ENCODE measurements around the gene ADPRHL1.
"Not testable (repeated sequence)": the region's sequence is repeated elsewhere in the genome, so short reads cannot be mapped to it uniquely, and the experiment has no call there.

The ADPRHL1 gene

DNA sequence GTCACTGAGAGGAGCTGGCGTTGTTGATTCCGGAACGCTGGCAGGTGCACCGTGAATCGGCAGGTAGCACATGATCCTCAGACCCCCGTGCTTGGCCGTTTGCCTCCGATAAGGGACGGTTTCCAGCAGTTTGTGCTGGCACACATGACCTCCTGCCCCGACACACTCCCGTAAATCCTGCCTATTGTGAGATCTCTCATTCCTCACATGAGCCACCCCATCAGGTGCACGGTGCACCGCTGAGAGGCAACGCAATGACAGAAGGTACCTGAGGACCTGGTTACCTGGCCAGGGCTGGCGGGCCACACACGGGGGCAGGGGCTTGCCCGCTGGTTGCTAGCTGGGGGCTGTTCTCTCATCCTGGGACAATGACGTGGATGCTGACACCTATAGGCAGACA is 2.1 kb upstream of the ADPRHL1 start:
- DNase-seq (ENCODE audit: low read depth in 2 of 2) = no peak

DNA sequence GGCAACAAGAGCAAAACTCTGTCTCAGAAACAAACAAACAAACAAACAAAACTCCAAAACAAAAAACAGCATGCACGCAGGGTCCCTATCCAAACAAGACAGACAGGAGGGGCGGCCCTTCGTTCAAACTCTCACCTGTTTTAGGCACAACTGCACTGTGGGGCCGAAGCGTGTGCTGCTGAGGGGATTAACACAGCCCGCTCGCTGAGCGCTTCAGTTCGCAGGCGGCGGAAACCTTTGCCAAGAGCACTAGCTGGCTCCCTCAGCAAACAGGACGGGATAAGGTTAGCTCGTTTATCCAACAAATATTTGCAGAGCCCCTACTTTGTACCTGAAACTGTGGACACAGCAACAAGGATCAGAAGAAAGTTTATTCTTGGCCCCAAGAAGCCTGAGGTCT is 1.6 kb upstream of the ADPRHL1 start:
- no peak for DNase-seq (ENCODE audit: low read depth in 2 of 2)

DNA sequence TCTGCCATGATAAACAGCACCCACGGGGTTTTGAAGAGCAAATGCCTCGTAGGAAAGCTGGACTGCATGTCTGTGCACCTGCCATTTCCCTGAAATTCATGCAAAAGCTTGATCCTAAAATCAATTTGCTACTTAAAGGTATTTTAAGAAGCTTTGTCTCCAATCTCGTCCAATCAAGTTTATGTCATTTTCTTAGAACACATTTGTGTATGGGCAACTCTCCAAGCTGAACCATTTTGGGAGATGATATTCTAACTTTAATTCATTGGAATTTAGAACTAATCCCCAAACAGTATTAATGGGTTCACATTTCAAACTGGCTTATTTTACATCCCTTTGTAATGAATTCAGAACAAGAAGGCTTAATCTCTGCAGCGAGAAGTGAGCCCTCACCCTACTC is 822 bp downstream of the ADPRHL1 start:
- DNase-seq (ENCODE audit: low read depth in 2 of 2) = no peak

DNA sequence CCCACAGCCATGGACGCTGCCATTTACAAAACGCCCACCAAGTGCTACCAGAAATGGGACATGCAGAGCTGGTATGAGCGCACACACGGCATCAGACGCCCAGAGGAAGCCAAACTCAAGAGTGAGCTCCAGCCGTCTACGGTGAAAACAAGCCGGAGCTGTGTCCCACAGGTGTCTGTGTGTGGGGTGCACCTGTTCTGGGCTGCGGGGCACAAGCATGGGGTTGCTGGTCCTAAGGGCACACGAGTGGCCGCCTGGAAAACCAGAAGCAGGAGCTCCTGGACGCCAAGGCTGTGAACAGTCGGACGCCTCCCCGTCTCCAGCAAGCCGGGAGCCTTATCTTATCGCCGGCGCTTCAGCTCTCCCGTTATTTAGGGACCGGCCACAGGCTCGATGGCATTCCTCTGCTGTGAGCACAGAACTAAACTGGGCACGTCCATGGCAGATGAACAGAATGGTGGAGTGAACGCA is 1.3 kb downstream of the ADPRHL1 start:
- DNase-seq (ENCODE audit: low read depth in 2 of 2) = no peak

DNA sequence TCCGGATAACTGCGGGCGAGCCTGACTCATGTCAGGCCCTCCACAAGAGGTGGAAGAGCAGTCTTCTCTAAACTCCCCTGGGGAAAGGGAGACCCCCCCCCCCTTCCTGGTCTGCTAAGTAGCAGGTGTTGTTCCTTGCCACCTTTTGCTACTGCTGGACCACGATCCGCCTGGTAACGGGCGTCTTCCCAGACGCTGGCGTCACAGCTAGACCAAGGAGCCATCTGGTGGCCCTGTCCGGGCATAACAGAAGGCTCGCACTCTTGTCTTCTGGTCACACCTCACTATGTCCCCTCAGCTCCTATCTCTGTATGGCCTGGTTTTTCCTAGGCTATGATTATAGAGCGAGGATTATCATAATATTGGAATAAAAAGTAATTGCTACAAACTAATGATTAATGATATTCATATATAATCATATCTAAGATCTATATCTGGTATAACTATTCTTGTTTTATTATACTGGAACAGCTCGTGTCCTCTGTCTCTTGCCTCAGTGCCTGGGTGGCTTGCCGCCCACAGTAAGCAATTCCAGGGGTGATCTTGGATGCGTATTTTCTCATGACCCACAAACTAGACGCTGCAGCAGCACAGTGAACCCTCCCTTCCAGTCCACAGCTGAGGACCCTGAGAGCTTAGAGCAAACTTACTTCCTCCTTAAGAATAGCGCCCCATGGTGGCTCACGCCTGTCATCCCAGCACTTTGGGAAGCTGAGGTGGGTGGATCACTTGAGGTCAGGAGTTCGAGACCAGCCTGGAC is 2.2 kb downstream of the ADPRHL1 start:
- not testable (repeated sequence) for DNase-seq (ENCODE audit: low read depth in 2 of 2)

DNA sequence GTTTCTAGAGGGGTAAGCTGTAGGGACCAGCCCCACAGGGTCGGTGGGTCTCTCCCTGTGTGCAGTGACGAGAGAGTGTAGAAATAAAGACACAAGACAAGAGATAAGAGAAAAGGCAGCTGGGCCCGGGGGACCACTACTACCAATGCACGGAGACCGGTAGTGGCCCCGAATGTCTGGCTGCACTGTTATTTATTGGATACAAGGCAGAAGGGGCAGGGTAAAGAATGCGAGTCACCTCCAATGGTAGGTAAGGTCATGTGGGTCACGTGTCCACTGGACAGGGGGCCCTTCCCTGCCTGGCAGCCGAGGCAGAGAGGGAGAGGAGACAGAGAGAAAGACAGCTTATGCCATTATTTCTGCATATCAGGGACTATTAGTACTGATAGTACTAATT is 2.9 kb downstream of the ADPRHL1 start:
- not testable (repeated sequence) for DNase-seq (ENCODE audit: low read depth in 2 of 2)

DNA sequence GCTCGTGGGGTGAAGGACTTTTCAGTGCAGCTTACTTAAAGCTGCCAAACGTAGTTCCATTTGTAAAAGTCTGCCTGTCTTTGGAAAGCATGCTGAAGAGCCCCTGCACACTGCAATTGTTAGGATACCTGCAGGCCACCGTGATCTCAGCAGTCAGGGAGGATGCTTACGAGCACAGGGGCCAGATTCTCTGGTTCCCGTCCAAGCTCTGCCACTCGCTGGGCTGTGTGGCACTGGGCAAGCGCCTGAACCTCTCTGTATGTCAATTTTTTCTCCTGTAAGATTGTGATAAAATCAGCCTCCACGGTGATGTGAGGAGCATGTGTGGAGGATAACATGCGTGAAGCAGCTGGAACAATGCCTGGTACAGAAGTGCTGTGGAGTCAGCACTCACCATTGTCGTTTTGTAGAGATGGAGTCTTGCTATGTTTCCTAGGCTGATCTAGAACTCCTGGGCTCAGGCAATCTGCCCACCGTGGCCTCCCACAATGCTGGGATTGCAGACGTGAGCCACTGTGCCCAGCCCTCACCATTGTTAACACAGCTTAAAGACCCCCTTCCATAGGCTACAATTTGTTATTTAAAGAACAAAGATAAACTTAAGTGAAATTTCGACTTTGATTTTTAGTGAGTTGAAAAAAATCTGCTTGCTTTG is 3.5 kb downstream of the ADPRHL1 start:
- DNase-seq (ENCODE audit: low read depth in 2 of 2) = no peak

DNA sequence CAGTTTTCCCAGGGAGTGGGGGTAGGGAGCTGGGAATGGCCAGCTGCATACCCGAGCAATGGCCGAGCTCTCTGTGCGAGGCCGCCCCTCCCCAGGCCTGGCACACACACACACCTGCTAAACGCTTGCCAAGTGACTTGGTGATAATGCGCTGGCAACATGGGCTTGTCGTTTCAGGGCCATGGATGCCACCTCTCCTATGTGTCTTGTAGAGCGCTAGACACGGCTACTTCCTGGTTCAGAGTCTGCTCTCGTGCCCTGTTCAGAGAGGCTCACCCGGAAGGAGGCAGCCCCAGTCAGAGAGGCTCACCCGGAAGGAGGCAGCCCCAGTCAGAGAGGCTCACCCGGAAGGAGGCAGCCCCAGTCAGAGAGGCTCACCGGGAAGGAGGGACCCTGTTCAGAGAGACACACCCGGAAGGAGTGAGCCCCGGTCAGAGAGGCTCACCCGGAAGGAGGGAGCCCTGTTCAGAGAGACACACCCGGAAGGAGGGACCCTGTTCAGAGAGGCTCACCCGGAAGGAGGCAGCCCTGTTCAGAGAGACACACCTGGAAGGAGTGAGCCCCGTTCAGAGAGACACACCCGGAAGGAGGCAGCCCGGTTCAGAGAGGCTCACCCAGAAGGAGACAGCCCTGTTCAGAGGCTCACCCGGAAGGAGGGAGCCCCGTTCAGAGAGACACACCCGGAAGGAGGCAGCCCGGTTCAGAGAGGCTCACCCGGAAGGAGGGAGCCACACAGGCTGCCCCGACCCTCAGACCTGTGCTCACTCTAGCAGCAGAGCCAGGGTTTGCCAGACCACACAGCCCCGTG is 4.2 kb downstream of the ADPRHL1 start:
- peak; percentile 15 to 30 for DNase-seq (ENCODE audit: low read depth in 2 of 2)

DNA sequence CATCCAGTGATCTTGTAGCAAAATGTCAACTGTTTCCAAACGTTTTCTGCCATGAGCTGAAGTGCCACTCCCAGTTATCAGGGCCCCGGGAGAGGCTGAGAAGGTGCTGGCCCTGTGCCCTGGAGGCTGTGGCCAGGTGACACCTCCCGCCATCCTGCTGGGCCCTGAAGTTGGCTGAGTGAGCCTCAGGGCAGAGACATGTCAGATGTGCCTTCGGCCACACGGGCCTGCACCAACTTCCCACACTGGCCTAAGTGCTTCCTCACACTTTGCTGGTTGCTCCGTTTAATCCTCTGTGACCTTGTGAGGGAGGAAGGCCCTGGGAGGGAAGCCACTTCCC is 4.8 kb downstream of the ADPRHL1 start:
- no peak for DNase-seq (ENCODE audit: low read depth in 2 of 2)

DNA sequence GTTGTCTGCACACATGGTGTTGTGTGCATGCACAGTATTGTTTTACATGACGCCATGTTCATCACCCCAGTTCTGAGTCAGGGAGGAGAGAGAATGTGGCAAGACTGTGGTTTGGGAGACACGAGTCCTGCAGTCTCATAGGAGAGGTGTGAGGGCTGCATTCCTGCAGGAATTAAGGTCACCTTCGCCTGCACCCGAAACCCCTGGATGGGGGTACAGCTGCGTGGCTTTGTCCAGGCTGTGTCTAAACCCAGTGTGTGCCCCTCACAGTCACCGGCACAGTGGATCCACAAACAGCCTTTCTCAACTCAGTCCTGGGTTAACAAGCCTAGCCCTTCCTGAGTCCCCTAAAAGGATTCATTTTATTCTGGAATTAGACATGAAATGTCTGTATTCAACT is 5.7 kb downstream of the ADPRHL1 start:
- DNase-seq (ENCODE audit: low read depth in 2 of 2) = no peak

DNA sequence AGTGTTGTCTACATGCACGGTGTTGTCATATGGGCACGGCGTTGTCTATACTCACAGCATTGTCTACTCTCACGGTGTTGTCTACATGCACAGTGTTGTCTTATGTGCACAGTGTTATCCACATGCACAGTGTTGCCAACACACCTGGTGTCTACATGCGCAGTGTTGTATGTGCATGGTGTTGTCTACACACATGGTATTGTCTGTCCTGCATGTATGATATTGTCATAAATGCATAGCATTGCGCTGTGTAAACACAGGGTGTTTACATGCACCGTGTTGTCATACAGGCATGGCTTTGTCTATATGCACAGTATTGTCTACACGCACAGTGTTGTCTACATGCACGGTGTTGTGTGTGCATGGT is 6.8 kb downstream of the ADPRHL1 start:
- no peak for DNase-seq (ENCODE audit: low read depth in 2 of 2)

DNA sequence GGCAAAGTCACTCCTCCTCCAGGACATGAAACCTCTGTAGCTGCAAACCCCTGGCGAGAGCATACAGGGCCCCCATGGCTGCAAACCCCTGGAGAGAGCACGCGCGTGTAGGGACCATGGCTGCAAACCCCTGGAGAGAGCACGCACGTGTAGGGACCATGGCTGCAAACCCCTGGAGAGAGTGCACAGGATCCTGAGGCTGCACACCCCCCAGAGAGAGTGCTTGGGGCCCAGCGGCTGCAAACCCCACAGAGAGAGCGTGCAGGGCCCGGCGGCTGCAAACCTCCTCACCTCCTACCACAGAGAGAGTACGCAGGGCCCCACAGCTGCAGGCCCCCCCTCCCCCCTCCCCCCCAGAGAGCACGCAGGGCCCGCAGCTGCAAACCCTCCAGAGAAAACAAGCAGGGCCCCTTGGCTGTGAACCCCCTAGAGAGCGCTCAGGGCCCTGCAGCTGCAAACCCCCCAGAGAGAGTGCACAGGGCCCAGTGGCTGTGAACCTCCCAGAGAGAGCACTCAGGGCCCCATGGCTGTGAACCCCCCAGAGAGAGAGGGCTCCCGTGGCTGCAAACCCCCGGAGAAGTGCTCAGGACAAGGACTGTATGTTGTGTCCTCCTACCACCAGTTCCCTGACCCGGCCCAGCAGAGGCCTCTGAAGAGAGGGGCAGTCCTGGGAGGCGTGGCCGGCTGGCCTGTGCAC is 7.3 kb downstream of the ADPRHL1 start:
- DNase-seq (ENCODE audit: low read depth in 2 of 2) = no peak

DNA sequence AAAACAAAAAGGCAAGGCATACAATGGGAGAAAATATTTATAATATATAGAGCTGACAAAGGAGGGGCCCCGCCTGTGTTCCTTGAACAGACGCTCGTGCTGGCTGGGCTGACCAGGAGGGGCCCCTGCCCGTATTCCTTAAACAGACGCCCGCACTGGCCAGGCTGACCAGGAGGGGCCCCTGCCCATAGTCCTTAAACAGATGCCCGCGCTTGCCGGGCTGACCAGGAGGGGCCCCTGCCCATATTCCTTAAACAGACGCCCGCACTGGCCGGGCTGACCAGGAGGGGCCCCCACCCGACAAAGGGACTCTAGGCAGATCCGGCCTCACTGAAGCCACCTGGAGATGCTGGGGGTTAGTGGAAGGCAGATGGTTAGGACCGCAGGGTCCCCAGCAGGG is 9.3 kb downstream of the ADPRHL1 start:
- DNase-seq (ENCODE audit: low read depth in 2 of 2) = no peak

DNA sequence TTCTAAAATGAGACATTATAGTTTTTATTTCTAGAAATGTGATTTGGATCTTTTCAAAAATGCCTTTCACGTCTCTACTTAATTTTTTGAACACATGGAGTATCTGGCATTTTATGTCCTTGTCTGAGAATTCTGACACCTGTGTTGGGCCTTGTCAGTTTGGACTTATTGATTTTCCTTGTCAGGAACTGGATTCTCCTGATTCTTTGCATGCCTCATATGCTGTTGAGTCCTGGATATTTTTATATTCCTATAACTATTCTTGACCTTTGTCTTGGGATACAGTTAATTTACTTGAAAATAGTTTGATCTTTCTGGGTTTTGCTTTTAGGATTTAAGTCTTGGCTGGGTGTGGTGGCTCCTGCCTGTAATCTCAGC is 10.3 kb downstream of the ADPRHL1 start:
- DNase-seq (ENCODE audit: low read depth in 2 of 2) = no peak

DNA sequence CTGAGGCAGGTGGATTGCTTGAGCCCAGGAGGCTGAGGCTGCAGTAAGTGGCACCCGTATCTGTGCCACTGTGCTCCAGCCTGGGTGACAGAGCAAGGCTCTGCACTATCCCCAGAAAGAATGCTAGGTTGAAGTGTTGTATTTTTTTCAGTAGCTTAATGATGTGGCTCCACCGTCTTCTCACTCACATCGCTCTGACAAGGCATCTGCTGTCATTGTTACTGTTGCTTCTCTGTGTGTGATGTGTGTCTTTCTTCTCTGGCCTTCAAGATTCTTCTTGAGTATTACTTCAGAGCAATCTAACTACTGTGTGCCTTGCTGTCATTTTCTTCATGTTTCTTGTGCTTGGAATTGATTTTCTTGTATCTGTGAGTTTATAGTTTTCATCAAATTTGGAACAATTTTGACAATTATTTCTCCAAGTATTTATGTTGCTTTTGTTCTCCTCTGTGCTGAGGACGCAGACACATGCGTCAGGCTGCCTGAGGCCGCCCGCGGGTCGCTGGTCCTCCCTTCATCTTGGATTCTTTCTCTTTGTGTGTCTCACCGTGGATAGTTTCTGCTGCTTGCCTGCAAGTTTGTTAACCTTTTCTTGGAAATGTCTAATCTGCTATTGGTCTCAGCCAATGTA is 10.8 kb downstream of the ADPRHL1 start:
- no peak for DNase-seq (ENCODE audit: low read depth in 2 of 2)

DNA sequence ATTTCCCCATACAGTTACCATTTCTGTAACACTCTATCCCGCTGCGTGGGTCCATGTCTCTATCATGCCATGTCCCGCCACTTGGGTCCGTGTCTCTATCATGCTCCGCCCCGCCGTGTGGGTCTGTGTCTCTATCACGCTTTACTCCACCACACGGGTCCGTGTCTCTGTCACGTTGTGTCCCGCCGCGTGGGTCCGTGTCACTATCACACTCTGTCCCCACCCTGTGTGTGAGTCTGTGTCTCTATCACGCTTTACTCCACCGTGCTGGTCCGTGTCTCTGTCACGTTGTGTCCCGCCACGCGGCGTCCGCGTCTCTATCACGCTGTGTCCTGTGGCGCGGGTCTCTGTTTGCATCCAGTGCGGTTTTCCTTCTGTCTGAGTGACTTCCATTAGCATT is 11.6 kb downstream of the ADPRHL1 start:
- no peak for DNase-seq (ENCODE audit: low read depth in 2 of 2)

DNA sequence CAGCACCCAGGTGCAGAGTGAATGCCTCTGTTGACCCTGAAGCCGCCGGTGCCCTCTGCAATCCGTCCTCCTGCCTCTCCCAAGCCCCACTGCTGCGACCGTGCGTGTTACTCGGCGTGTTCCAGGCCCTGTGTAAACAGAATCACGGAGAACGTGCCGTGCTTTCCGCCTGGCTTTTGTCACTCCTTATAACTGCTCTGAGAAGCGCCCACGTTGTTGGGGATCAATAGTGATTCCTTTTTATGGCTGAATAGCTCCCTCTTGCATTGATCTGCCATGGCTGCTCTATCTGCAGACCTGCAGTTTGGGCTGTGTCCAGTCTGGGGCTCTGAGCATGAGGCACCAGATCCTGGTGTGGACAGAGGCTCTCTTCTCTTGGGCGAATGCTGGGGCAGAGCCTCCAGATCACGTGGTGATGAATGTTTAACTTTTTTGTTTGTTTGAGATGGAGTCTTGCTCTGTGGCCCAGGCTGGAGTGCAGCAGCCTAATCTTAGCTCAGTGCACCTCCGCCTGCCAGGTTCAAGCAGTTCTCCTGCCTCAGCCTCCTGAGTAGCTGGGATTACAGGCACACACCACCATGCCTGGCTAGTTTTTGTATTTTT is 15.8 kb downstream of the ADPRHL1 start:
- no peak for DNase-seq (ENCODE audit: low read depth in 2 of 2)

DNA sequence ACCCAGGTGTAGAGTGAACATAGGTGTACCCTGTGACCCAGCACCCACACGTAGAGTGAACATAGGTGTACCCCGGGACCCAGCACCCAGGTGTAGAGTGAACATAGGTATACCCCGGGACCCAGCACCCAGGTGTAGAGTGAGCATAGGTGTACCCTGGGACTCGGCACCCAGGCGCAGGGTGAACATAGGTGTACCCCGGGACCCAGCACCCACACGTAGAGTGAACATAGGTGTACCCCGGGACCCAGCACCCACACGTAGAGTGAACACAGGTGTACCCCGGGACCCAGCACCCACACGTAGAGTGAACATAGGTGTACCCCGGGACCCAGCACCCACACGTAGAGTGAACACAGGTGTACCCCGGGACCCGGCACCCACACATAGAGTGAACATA is 16.4 kb downstream of the ADPRHL1 start:
- DNase-seq (ENCODE audit: low read depth in 2 of 2) = not testable (repeated sequence)

DNA sequence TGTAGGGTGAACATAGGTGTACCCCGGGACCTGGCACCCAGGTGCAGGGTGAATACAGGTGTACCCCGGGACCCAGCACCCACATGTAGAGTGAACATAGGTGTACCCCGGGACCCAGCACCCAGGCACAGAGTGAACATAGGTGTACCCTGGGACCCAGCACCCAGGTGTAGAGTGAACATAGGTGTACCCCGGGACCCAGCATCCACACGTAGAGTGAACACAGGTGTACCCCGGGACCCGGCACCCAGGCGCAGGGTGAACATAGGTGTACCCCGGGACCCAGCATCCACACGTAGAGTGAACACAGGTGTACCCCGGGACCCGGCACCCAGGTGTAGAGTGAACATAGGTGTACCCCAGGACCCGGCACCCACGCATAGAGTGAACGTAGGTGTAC is 17.4 kb downstream of the ADPRHL1 start:
- DNase-seq (ENCODE audit: low read depth in 2 of 2) = not testable (repeated sequence)

DNA sequence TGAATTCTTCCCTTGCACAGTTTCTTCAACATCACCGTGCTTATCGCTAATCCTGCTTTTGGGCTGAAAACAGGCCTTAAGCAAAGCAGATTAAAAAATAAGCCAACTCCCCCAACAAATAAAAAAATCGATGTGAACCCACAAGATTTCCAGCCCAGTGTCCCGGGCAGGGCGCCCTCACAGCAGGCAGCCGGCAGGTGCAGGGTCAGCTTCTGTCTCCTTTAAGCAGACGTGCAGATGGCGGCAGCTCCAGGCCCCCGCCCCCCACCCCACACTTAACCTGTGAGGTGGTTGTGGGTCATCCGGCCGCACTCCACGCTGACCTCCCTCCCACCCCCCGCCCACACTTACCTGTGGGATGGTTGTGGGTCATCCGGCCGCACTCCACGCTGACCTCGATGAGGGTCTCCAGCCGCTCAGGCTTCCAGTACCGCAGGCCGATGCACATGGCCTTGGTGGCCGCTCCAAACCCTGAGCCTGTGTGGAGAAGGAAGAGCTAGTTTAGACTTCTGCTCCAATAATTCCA is 19.8 kb downstream of the ADPRHL1 start:
- DNase-seq (ENCODE audit: low read depth in 2 of 2) = no peak

Measured in stimulated activated CD8-positive, alpha-beta memory T cell treated with anti-CD3 and anti-CD28 coated beads, Interleukin-7, amount 100 ng/mL, for 4 hours (primary cell).